WTC11 (cell line): ENCODE data around the gene SEMA4F. TPM values are rescaled to one million over a fixed set of nuclear protein-coding genes. Genes with fewer than 3 reads are reported as not detected.

Source experiments
- ATAC-seq: fragments of 200-7000 bp; cut with Tn5 transposase; 2 replicates; pipeline ENCODE4 v1.10.0; 2021; ENCODE audit warnings: mild to moderate bottlenecking, moderate library complexity
- CTCF ChIA-PET: fragments of 300-600 bp; sonication (Branson Sonifier 250); formaldehyde crosslinking; loops from one replicate; lab custom pipeline; 2021; ENCODE audit warnings: antibody characterized with exemption; lab: Charles Lee
- POLR2A ChIA-PET: fragments of 350-600 bp; sonication (Branson Sonifier 250); formaldehyde crosslinking; loops from one replicate; lab custom pipeline; 2021; ENCODE audit warnings: antibody characterized with exemption; lab: Charles Lee
- DNase-seq: peaks from one replicate; pipeline ENCODE4 v3.0.0; 2021; ENCODE audit warnings: low spot score
- H3K27ac Mint-ChIP-seq: 2 replicates; pipeline ENCODE4 v1.8.0; 2021; ENCODE audit warnings: mixed read lengths
- H3K27me3 Mint-ChIP-seq: 2 replicates; pipeline ENCODE4 v1.8.0; 2021; ENCODE audit warnings: low read depth, mild to moderate bottlenecking, moderate library complexity, mixed read lengths
- H3K36me3 Mint-ChIP-seq: 2 replicates; pipeline ENCODE4 v1.8.0; 2021; ENCODE audit warnings: mixed read lengths
- H3K4me1 Mint-ChIP-seq: 2 replicates; pipeline ENCODE4 v1.8.0; 2022; ENCODE audit warnings: mixed read lengths
- H3K4me3 Mint-ChIP-seq: 2 replicates; pipeline ENCODE4 v1.8.0; 2021; ENCODE audit warnings: mild to moderate bottlenecking, moderate library complexity, mixed read lengths
- H3K9me3 Mint-ChIP-seq: 2 replicates; pipeline ENCODE4 v1.8.0; 2021; ENCODE audit warnings: mixed read lengths
- CREM ChIP-seq: sonication (generic); formaldehyde crosslinking; IDR thresholded peaks from 2 replicates; pipeline ENCODE4 v1.8.1; 2022; ENCODE audit warnings: mild to moderate bottlenecking, missing genetic modification reagents, moderate library complexity
- ELF4 ChIP-seq: sonication (generic); formaldehyde crosslinking; IDR thresholded peaks from 2 replicates; pipeline ENCODE4 v1.8.1; 2022; ENCODE audit warnings: low read depth, mild to moderate bottlenecking, moderate library complexity, missing genetic modification reagents
- EMX1 ChIP-seq: fragments of 250-450 bp; sonication (Bioruptor Pico); IDR thresholded peaks from 2 replicates; pipeline ENCODE4 v1.8.0; 2021; ENCODE audit warnings: mild to moderate bottlenecking
- FOXJ3 ChIP-seq: sonication (generic); formaldehyde crosslinking; IDR thresholded peaks from 2 replicates; pipeline ENCODE4 v1.9.0; 2021; ENCODE audit warnings: missing genetic modification reagents, mild to moderate bottlenecking, borderline replicate concordance
- GABPB1 ChIP-seq: sonication (generic); formaldehyde crosslinking; IDR thresholded peaks from 2 replicates; pipeline ENCODE4 v1.8.1; 2023; ENCODE audit warnings: mild to moderate bottlenecking, missing genetic modification reagents
- HMGA2 ChIP-seq: fragments of 250-450 bp; sonication (Bioruptor Pico); IDR thresholded peaks from 2 replicates; pipeline ENCODE4 v1.4.0; 2021; ENCODE audit warnings: mild to moderate bottlenecking, moderate library complexity
- IRF2 ChIP-seq: sonication (generic); formaldehyde crosslinking; IDR thresholded peaks from 2 replicates; pipeline ENCODE4 v1.8.0; 2022; ENCODE audit warnings: low read depth, missing genetic modification reagents, borderline replicate concordance
- NR1H2 ChIP-seq: sonication (generic); formaldehyde crosslinking; IDR thresholded peaks from 2 replicates; pipeline ENCODE4 v1.9.0; 2021; ENCODE audit warnings: mild to moderate bottlenecking, moderate library complexity, missing genetic modification reagents
- OVOL2 ChIP-seq: fragments of 250-450 bp; sonication (Bioruptor Pico); IDR thresholded peaks from 2 replicates; pipeline ENCODE4 v1.9.0; 2021; ENCODE audit warnings: mild to moderate bottlenecking, borderline replicate concordance
- ZNF138 ChIP-seq: sonication (generic); formaldehyde crosslinking; conservative IDR thresholded peaks from 2 replicates; pipeline ENCODE4 v1.8.1; 2022; ENCODE audit warnings: mild to moderate bottlenecking, moderate library complexity, missing genetic modification reagents
- ZNF263 ChIP-seq: sonication (generic); formaldehyde crosslinking; IDR thresholded peaks from 2 replicates; pipeline ENCODE4 v1.8.1; 2022; ENCODE audit warnings: low read depth, mild to moderate bottlenecking, moderate library complexity, missing genetic modification reagents
- ZNF671 ChIP-seq: fragments of 250-450 bp; sonication (Bioruptor Pico); IDR thresholded peaks from 2 replicates; pipeline ENCODE4 v1.8.0; 2021; ENCODE audit warnings: mild to moderate bottlenecking
- total RNA-seq: library from RNA; stranded (reverse); gene quantifications from 3 replicates; pipeline ENCODE4 v1.2.3, GENCODE V29; 2021
- TF ChIP-seq, protein P1 (sequence below): sonication (generic); formaldehyde crosslinking; IDR thresholded peaks from 2 replicates; pipeline ENCODE4 v1.8.1; 2023; ENCODE audit warnings: mild to moderate bottlenecking, moderate library complexity, missing genetic modification reagents
- TF ChIP-seq, protein P2 (sequence below): fragments of 250-450 bp; sonication (Bioruptor Pico); IDR thresholded peaks from 2 replicates; pipeline ENCODE4 v1.9.0; 2021; ENCODE audit warnings: moderate library complexity, mild to moderate bottlenecking, inconsistent platforms, borderline replicate concordance
- TF ChIP-seq, protein P3 (sequence below): sonication (generic); formaldehyde crosslinking; IDR thresholded peaks from 2 replicates; pipeline ENCODE4 v1.8.1; 2022; ENCODE audit warnings: mild to moderate bottlenecking, moderate library complexity, missing genetic modification reagents
- TF ChIP-seq, protein P4 (sequence below): sonication (generic); formaldehyde crosslinking; IDR thresholded peaks from 2 replicates; pipeline ENCODE4 v1.8.0; 2023; ENCODE audit warnings: missing genetic modification reagents
- TF ChIP-seq, protein P5 (sequence below): sonication (generic); formaldehyde crosslinking; IDR thresholded peaks from 2 replicates; pipeline ENCODE4 v1.8.0; 2022; ENCODE audit warnings: mild to moderate bottlenecking, missing genetic modification reagents
- TF ChIP-seq, protein P6 (sequence below): sonication (generic); formaldehyde crosslinking; IDR thresholded peaks from 2 replicates; pipeline ENCODE4 v1.8.1; 2022; ENCODE audit warnings: missing genetic modification reagents, borderline replicate concordance
- TF ChIP-seq, protein P7 (sequence below): sonication (generic); formaldehyde crosslinking; IDR thresholded peaks from 2 replicates; pipeline ENCODE4 v1.8.0; 2023; ENCODE audit warnings: mild to moderate bottlenecking, missing genetic modification reagents

SEMA4F gene
- total RNA-seq, 1 experiment from 2014 or later, result 5.7 TPM

DNA sequence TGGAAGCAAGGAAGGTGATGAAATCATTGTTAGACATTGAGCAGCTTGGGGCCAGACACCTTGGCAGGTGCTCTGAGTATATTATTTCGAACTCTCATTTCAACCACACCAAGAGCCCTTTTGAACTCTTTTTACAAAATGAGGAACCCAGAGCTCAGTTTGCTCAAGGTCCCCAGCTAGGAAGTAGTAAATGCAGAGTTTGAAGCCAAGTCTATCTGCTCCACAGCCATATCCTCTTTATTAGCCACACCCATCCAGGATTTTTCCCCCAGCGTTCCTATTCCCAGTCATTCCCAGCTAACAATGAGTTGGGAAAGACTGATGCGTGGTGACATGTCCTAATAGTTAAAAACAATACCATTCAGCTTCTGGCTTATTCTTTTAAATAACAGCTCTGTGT is 40.2 kb downstream of the SEMA4F start:
- POLR2A ChIA-PET, result no interaction called here
- CTCF ChIA-PET, result interaction anchor here (0.6 to 1.0 kb wide), 3 partner anchors 17 to 182 kb away, joined by 3 to 5 read pairs (median 3); no protein-coding TSS in a partner anchor
- Mint-ChIP-seq H3K36me3 (no peaks in the 10 kb centered on the region), H3K4me1 (no peaks in the 10 kb centered on the region), H3K4me3 (no peak overlapping the region), H3K9me3 (peaks cover under 1% of the 10 kb centered on the region; the same call in 1 of the 2 replicates), H3K27ac (no peak overlapping the region), H3K27me3 (no peaks in the 10 kb centered on the region)
- TF ChIP-seq EMX1, result no peak
- no peak for TF ChIP-seq ZNF671 (CRISPR knock-in tag)
- TF ChIP-seq HMGA2 (CRISPR knock-in tag), result no peak
- TF ChIP-seq, protein P1, sequence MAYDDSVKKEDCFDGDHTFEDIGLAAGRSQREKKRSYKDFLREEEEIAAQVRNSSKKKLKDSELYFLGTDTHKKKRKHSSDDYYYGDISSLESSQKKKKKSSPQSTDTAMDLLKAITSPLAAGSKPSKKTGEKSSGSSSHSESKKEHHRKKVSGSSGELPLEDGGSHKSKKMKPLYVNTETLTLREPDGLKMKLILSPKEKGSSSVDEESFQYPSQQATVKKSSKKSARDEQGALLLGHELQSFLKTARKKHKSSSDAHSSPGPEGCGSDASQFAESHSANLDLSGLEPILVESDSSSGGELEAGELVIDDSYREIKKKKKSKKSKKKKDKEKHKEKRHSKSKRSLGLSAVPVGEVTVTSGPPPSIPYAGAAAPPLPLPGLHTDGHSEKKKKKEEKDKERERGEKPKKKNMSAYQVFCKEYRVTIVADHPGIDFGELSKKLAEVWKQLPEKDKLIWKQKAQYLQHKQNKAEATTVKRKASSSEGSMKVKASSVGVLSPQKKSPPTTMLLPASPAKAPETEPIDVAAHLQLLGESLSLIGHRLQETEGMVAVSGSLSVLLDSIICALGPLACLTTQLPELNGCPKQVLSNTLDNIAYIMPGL, result no peak
- no peak for TF ChIP-seq ZNF138
- no peak for TF ChIP-seq FOXJ3 (CRISPR knock-in tag)
- TF ChIP-seq, protein P2, sequence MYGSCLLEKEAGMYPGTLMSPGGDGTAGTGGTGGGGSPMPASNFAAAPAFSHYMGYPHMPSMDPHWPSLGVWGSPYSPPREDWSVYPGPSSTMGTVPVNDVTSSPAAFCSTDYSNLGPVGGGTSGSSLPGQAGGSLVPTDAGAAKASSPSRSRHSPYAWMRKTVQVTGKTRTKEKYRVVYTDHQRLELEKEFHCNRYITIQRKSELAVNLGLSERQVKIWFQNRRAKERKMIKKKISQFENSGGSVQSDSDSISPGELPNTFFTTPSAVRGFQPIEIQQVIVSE (CRISPR knock-in tag), result no peak
- TF ChIP-seq OVOL2 (CRISPR knock-in tag), result no peak
- TF ChIP-seq, protein P3, sequence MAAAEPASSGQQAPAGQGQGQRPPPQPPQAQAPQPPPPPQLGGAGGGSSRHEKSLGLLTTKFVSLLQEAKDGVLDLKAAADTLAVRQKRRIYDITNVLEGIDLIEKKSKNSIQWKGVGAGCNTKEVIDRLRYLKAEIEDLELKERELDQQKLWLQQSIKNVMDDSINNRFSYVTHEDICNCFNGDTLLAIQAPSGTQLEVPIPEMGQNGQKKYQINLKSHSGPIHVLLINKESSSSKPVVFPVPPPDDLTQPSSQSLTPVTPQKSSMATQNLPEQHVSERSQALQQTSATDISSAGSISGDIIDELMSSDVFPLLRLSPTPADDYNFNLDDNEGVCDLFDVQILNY, result no peak
- TF ChIP-seq, protein P4, sequence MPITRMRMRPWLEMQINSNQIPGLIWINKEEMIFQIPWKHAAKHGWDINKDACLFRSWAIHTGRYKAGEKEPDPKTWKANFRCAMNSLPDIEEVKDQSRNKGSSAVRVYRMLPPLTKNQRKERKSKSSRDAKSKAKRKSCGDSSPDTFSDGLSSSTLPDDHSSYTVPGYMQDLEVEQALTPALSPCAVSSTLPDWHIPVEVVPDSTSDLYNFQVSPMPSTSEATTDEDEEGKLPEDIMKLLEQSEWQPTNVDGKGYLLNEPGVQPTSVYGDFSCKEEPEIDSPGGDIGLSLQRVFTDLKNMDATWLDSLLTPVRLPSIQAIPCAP (CRISPR knock-in tag), result no peak
- no peak for TF ChIP-seq ZNF263 (CRISPR knock-in tag)
- TF ChIP-seq, protein P5, sequence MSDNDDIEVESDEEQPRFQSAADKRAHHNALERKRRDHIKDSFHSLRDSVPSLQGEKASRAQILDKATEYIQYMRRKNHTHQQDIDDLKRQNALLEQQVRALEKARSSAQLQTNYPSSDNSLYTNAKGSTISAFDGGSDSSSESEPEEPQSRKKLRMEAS (CRISPR knock-in tag), result no peak
- no peak for TF ChIP-seq NR1H2 (CRISPR knock-in tag)
- no peak for TF ChIP-seq ELF4 (CRISPR knock-in tag)
- TF ChIP-seq, protein P6, sequence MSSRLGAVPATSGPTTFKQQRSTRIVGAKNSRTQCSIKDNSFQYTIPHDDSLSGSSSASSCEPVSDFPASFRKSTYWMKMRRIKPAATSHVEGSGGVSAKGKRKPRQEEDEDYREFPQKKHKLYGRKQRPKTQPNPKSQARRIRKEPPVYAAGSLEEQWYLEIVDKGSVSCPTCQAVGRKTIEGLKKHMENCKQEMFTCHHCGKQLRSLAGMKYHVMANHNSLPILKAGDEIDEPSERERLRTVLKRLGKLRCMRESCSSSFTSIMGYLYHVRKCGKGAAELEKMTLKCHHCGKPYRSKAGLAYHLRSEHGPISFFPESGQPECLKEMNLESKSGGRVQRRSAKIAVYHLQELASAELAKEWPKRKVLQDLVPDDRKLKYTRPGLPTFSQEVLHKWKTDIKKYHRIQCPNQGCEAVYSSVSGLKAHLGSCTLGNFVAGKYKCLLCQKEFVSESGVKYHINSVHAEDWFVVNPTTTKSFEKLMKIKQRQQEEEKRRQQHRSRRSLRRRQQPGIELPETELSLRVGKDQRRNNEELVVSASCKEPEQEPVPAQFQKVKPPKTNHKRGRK, result no peak
- ATAC-seq (no peak), DNase-seq (no peak)

DNA sequence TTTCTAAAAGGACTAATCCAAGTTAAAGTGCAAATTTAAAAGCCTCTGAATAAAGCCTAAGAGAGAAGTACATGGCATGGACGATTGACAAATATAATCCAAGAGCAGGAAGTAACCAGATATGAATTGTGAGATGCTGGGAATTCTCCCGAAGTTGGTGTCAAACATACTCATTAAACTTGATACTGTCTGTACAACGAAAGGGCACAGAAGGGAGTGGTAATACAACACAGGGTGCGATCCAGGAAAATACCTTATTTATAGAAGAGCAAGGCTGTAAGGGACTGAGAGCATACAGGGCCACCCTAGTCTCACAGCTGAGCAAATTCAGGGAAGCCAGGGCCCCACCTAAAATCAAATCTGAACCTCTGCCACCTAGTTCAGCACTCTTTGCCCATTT is 41.6 kb downstream of the SEMA4F start:
- H3K9me3 Mint-ChIP-seq, result peaks cover 6% of the 10 kb centered on the region
- H3K27me3 Mint-ChIP-seq, result peaks cover 3% of the 10 kb centered on the region; the same call in 1 of the 2 replicates
- H3K4me1 Mint-ChIP-seq, result no peaks in the 10 kb centered on the region
- no peak overlapping the region for H3K27ac Mint-ChIP-seq
- POLR2A ChIA-PET, result no interaction called here
- no peaks in the 10 kb centered on the region for H3K36me3 Mint-ChIP-seq
- TF ChIP-seq CREM (CRISPR knock-in tag) (no peak), GABPB1 (no peak), IRF2 (CRISPR knock-in tag) (no peak), OVOL2 (CRISPR knock-in tag) (no peak)
- TF ChIP-seq, protein P6, result no peak
- TF ChIP-seq, protein P2 (CRISPR knock-in tag), result no peak
- TF ChIP-seq, protein P7, sequence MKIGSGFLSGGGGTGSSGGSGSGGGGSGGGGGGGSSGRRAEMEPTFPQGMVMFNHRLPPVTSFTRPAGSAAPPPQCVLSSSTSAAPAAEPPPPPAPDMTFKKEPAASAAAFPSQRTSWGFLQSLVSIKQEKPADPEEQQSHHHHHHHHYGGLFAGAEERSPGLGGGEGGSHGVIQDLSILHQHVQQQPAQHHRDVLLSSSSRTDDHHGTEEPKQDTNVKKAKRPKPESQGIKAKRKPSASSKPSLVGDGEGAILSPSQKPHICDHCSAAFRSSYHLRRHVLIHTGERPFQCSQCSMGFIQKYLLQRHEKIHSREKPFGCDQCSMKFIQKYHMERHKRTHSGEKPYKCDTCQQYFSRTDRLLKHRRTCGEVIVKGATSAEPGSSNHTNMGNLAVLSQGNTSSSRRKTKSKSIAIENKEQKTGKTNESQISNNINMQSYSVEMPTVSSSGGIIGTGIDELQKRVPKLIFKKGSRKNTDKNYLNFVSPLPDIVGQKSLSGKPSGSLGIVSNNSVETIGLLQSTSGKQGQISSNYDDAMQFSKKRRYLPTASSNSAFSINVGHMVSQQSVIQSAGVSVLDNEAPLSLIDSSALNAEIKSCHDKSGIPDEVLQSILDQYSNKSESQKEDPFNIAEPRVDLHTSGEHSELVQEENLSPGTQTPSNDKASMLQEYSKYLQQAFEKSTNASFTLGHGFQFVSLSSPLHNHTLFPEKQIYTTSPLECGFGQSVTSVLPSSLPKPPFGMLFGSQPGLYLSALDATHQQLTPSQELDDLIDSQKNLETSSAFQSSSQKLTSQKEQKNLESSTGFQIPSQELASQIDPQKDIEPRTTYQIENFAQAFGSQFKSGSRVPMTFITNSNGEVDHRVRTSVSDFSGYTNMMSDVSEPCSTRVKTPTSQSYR (CRISPR knock-in tag), result no peak
- DNase-seq, result no peak
- ATAC-seq, result no peak
- CTCF ChIA-PET, result no interaction called here
- no peak overlapping the region for H3K4me3 Mint-ChIP-seq
